Measurements from ENCODE around the gene DGCR2. TPM values are rescaled to one million over a fixed set of nuclear protein-coding genes. Genes with fewer than 3 reads are reported as not detected.

DGCR2 gene
- total RNA-seq, 1 experiment from 2014 or later: 29.3 TPM

DNA sequence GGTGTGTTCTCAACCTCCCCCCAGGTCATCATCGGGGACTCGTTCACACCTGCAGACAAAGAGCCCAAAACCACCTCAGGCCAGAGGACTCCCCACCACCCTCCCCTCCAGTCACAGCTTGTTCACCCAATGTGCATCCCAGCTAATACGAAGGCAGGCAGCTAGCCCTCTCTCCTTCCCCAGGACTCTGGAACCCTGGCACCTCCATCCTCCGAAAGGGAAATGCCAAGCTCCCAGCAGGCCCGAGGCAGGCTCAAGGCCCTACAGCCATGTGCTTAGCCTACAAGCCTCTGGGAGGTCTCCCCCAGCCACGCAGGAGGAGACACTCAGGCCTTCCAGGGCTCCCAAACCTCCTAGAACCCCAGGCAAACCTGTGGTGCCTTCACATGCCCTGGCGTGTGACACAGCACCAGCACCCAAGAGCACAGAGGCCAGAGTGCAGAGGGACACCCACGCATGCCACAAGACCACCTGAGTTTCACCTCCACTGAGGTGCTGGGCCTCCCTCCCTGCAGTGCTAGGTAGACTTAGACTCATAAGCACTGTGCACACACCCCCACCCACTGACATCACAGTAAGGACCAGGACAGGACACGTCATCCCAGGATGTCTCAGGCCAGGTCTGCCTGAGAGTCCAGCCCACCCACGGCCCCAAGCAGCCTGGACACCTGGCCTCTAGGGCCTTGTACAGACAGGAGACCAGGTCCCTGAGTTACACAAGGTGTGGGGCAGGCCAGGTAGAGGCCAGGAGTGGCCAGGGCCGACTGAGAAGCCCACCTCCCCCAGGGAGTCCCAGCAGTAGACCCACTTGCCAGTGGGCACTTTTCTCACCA, 15.4 kb upstream of the DGCR2 start:
- Histone ChIP-seq H3K27me3 (no peaks in the 10 kb centered on the region), H3K4me3 (no peak overlapping the region), H3K36me3 (peaks cover 30% of the 10 kb centered on the region), H3K9me3 (replicated peaks) (no peaks in the 10 kb centered on the region), H3K27ac (no peak overlapping the region), H3K4me1 (no peaks in the 10 kb centered on the region)
- DNase-seq: no peak

DNA sequence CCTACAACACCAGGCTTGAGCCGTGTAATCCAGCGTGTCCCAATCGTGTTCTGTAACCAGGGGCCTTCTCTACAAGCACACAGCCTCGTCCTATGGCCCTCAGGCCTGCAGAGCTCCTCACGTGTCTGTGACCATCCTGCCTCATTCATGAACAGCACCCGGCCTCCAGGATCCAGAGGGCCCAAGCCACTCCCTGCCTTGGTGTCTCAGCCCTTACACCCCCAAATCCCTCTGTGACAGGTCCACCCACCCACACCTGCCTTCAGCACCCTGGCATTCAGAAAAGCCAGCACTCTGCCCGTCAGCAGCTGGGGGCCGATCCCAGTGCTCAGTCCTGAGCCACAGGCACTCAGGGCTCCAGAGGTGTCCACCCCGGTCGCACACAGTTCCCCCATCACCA, 14.7 kb upstream of the DGCR2 start:
- Histone ChIP-seq H3K9me3 (replicated peaks) (no peaks in the 10 kb centered on the region), H3K4me1 (no peaks in the 10 kb centered on the region), H3K27me3 (no peaks in the 10 kb centered on the region), H3K27ac (no peak overlapping the region), H3K4me3 (no peak overlapping the region), H3K36me3 (peaks cover 30% of the 10 kb centered on the region)
- DNase-seq: no peak

DNA sequence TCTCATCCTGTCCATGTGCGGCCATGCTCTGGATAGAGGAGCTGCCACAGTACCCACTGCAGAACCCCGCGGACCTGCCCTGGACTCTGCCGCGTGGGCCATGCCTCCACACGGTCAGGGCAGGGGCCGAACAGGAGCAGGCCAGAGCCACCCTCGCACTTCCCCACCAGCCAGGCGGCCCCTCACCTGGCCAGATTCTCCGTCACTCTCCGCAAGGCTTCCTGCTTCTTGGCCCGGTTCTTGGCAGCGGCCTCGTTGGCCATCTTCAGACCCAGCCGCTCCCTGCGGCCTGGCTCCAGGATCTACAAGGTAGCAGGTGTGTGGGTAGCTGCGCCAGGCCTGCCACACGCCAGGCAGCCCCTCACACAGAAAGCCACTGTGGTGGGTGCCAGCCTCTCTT, 12.7 kb upstream of the DGCR2 start:
- no peak overlapping the region for H3K4me3 ChIP-seq
- H3K36me3 ChIP-seq: peaks cover 32% of the 10 kb centered on the region
- no peaks in the 10 kb centered on the region for H3K4me1 ChIP-seq
- H3K9me3 ChIP-seq (replicated peaks): no peaks in the 10 kb centered on the region
- no peaks in the 10 kb centered on the region for H3K27me3 ChIP-seq
- no peak for DNase-seq
- H3K27ac ChIP-seq: no peak overlapping the region

DNA sequence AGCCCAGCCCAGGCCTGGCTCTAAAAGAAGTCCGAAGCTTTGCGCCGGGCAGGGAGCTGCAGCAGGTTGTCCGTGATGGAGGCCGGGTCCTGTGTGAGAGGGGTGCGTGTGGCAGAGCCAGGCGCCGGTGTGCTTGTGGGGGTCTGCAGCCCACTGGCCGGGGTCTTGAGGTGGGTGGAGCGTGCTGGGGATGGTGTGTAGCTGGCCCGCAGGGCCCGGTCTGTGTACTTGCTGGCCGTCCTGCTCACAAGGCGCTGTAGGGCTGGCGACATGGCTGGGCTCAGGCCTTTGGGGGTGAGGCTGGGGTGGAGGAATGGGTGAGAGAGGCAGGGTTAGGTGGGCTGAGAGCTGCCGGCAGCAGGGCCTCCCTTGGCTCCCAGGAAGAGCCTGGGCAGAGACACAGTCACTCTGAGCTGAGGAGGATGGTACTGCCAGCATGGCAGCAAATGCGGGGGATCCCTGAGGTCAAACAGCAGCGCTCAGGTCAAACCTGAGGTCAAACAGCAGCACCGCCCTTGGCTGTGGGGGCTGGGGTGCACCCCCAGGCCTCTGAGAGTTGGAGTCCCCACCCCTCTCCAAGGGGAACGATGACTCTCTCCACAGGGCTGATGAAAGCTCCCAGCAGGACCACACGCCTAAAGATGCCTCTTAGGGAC, 12.1 kb upstream of the DGCR2 start:
- H3K9me3 ChIP-seq (replicated peaks): no peaks in the 10 kb centered on the region
- no peak overlapping the region for H3K27ac ChIP-seq
- no peaks in the 10 kb centered on the region for H3K27me3 ChIP-seq
- peaks cover 32% of the 10 kb centered on the region for H3K36me3 ChIP-seq
- no peak overlapping the region for H3K4me3 ChIP-seq
- no peaks in the 10 kb centered on the region for H3K4me1 ChIP-seq
- DNase-seq: no peak

DNA sequence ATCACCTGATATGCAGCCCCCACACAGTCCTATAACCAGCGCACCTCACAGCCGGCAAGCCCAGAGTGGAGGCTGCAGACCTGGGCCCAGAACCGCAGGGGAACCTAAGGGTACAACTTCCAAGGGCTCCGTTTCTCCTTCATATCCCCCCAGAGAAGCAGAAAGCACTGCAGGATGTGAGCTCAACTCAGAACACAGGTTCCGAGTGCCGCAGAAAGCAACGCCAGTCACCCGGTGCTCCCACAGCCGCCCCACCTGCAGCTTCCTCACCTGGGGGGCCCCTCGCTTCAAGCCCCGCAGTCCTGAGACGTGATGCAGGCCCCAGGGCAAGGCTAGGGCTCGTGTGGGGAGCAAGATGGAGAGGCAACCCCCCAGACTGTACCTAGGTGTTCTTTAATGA, 11.3 kb upstream of the DGCR2 start:
- DNase-seq: no peak

DNA sequence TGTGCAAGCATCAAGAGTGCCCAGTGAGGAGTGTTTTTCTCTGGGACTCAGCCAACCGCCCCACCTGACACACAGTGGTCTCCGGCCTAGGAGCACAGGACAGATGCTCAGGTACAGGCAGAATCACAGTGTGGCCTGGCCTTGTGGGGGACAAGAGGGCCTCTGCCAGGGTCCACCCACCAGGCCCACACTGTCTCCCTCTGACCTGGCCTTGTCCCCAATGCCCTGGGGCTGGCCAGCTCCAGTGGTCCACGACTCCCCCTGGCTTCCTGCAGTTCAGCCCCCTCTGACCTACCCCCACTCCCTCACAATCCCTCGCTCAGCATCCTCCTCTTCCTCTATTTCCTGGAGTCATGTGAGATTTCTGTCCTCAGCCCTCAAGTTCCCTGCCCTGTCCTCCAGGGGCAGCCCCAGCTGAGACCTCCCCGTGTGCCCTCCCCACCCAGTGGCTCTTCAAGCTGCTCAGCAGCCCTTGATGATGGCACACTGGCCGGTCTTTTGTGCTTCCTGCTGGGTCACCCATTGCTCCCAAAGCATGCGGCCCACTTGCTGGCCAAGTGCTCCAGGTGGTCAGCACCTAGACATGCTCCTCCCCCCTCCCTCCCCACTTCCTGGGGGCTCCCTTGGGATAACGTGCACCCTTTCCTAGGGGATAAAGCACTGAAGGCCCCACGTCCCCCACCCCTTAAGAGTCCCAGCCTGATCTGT, 10.6 kb upstream of the DGCR2 start:
- no peaks in the 10 kb centered on the region for H3K4me1 ChIP-seq
- H3K9me3 ChIP-seq (replicated peaks): no peaks in the 10 kb centered on the region
- DNase-seq: no peak
- H3K4me3 ChIP-seq: no peak overlapping the region
- peaks cover 26% of the 10 kb centered on the region for H3K36me3 ChIP-seq
- no peaks in the 10 kb centered on the region for H3K27me3 ChIP-seq
- H3K27ac ChIP-seq: no peak overlapping the region

More for the DNA sequence above, 11.3 kb upstream of the DGCR2 start:
- Histone ChIP-seq H3K27ac (no peak overlapping the region), H3K4me3 (no peak overlapping the region), H3K9me3 (replicated peaks) (no peaks in the 10 kb centered on the region), H3K4me1 (no peaks in the 10 kb centered on the region), H3K27me3 (no peaks in the 10 kb centered on the region), H3K36me3 (peaks cover 26% of the 10 kb centered on the region)

DNA sequence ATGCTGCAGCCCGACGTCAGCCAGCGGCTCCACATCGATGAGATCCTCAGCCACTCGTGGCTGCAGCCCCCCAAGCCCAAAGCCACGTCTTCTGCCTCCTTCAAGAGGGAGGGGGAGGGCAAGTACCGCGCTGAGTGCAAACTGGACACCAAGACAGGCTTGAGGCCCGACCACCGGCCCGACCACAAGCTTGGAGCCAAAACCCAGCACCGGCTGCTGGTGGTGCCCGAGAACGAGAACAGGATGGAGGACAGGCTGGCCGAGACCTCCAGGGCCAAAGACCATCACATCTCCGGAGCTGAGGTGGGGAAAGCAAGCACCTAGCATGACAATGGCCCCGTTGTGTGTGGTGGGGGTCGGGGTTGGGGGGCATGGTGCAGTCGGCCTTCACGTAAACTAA, 9.9 kb upstream of the DGCR2 start:
- Histone ChIP-seq H3K9me3 (replicated peaks) (no peaks in the 10 kb centered on the region), H3K36me3 (peaks cover 19% of the 10 kb centered on the region), H3K27me3 (no peaks in the 10 kb centered on the region), H3K27ac (no peak overlapping the region), H3K4me3 (no peak overlapping the region), H3K4me1 (no peaks in the 10 kb centered on the region)
- DNase-seq: no peak

DNA sequence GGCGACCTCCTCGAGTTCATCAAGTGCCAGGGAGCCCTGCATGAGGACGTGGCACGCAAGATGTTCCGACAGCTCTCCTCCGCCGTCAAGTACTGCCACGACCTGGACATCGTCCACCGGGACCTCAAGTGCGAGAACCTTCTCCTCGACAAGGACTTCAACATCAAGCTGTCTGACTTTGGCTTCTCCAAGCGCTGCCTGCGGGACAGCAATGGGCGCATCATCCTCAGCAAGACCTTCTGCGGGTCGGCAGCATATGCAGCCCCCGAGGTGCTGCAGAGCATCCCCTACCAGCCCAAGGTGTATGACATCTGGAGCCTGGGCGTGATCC, 9.4 kb upstream of the DGCR2 start:
- Histone ChIP-seq H3K9me3 (replicated peaks) (no peaks in the 10 kb centered on the region), H3K4me1 (no peaks in the 10 kb centered on the region), H3K27ac (no peak overlapping the region), H3K4me3 (no peak overlapping the region), H3K27me3 (no peaks in the 10 kb centered on the region), H3K36me3 (peaks cover 17% of the 10 kb centered on the region)
- no peak for DNase-seq

DNA sequence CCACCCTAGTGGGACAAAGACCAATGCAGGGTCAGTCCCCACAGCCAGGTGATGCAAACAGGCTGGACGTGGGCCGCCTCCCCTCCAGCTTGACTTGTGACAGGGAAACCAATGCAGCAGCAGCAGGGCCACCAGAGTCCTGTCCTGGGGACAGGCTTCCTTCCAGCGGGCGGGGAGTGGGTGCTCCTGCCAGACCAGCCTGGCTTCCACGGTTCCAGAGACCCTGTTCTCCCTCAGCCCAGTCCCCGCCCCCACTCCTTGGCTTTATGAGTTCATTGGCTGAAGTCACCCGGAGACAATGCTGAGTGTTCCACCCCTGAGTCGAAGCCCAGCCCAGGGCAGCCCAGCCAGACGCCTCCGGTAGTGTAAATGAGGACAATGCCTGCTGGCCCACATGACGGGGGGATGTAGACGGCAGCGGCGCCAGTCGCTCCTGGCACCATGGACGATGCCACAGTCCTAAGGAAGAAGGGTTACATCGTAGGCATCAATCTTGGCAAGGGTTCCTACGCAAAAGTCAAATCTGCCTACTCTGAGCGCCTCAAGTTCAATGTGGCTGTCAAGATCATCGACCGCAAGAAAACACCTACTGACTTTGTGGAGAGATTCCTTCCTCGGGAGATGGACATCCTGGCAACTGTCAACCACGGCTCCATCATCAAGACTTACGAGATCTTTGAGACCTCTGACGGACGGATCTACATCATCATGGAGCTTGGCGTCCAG, 8.9 kb upstream of the DGCR2 start, which contains the start of gene TSSK2:
Gene TSSK2 (plus strand): TSS at position 350 of the 726 bp plus-strand sequence. CDS start 92 bp downstream, at position 442.
- no peak for DNase-seq
- no peak within 1 kb of the TSS for H3K4me3 ChIP-seq
- H3K36me3 ChIP-seq: peaks cover 16% of the 10 kb centered on the region; the same call in 1 of the 2 replicates
- H3K9me3 ChIP-seq (replicated peaks): no peaks in the 10 kb centered on the region
- no peak within 1 kb of the TSS for H3K27ac ChIP-seq
- H3K27me3 ChIP-seq: no peaks in the 10 kb centered on the region
- no peaks in the 10 kb centered on the region for H3K4me1 ChIP-seq

DNA sequence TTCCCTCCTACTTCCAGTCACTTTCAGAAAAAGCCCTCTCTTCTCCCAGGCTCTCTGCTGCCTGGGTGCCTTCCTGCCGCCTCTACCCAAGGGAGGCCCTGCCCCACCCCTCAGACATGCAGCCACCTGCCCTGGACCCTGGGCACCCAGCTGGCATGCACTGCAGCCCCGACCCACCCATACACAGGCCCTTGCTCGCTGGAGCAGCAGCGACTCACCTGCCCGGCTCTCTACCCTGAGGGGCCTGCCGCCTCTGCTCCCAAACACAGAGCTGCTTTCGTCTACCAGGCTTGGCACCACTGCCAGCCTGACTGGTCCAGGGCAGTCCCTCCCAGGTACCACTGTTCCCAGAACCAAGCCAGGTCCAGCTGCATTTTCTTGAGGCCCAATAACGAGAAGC, 7.7 kb upstream of the DGCR2 start:
- DNase-seq: no peak
- H3K4me3 ChIP-seq: no peak overlapping the region
- no peaks in the 10 kb centered on the region for H3K4me1 ChIP-seq
- H3K9me3 ChIP-seq (replicated peaks): no peaks in the 10 kb centered on the region
- no peaks in the 10 kb centered on the region for H3K27me3 ChIP-seq
- no peak overlapping the region for H3K27ac ChIP-seq
- peaks cover 11% of the 10 kb centered on the region; the same call in 1 of the 2 replicates for H3K36me3 ChIP-seq

DNA sequence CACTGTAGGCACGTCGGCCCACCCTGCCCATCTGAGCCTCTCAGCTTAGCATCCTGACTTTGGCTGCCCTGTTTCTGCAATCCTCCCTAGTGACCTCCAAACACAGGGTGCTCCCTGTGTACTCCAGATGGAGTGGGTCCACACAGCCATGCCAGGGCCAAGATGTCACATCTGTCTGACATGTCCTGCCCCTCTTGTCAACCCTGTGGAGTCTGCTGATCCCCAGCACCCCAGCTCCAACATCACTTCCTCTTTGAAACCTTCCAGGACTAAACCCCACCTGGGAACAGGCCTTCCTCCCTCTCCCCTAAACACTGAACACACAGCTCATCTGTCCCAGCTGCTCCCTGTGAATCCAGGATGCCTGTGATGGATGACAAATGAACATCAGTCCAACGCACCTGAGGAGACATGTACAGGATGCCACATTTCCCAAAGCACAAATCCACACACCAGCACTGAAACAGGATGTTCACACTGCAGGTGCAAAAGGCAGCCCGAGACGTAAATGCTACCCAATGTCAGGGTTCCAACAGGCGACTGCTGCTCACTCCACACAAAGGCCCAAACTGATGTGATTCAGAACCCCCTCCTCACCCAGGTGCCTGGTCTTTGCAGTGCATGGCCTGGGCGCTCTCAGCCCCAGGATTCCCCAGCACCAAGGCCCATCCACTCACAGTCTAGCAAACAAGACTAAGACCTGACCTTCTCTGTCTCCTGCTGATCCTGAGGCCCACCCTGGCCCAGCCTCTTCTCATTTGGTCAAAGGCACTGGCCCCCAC, 6.9 kb upstream of the DGCR2 start:
- peaks cover 10% of the 10 kb centered on the region; the same call in 1 of the 2 replicates for H3K36me3 ChIP-seq
- no peak for DNase-seq
- H3K4me1 ChIP-seq: no peaks in the 10 kb centered on the region
- no peak overlapping the region for H3K27ac ChIP-seq
- H3K27me3 ChIP-seq: no peaks in the 10 kb centered on the region
- H3K4me3 ChIP-seq: no peak overlapping the region
- H3K9me3 ChIP-seq (replicated peaks): no peaks in the 10 kb centered on the region

DNA sequence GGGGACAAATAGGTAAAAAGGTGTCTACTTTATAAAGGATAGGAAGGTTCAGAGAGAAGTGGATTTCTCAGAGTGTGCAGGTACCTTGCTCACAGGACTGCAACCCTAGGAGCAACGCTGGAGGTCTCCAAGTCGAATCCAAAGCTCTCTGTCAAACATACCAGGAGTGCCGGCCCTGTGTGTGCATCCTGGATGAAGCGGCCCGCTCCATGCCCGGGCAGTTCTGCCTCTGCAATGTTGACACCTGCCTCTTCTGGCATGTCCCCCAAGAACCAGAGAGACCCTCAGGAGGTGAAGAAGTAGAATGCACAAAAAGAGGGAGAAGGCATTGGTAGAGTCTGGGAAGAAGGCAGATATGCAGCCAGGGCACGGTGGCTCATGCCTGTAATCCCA, 5.8 kb upstream of the DGCR2 start:
- Histone ChIP-seq H3K27me3 (no peaks in the 10 kb centered on the region), H3K27ac (no peak overlapping the region), H3K4me1 (no peaks in the 10 kb centered on the region), H3K9me3 (replicated peaks) (no peaks in the 10 kb centered on the region), H3K36me3 (0 out of 2 replicates have a peak, but pooled peaks cover 2% of the 10 kb centered on the region), H3K4me3 (no peak overlapping the region)
- DNase-seq: no peak

DNA sequence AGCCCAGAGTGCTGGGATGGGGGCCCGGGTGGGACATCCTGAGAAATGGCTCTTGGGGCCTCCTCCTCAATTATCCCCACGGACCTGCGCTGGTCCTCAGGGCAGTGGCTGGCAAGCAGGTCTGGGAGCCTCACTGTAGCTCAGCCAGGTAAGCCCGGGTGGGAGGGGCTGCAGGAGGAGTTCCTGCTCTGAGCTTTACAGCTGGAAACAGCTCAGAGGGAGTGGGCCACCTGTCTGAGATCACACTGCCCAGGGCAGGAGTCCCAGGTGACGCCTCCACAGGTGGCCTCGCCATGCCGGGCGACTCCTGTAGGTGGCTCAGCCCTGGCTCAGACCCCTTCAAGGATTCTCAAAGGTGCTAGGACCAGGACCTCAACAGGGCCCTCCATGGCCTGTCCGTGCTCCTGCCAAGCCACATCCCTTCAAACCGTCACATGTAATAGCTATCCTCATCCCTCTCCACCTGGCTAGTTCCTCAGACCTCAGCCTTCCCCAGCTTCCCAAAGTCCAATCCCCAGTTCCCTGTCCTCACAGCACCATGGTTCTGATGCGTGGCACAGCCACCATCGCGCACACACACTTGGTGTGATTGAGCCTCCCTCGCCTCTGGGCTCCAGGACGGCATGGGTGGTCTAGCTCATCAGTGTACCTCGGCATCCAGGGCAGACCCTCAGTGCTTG, 5.3 kb upstream of the DGCR2 start:
- DNase-seq: no peak
- 0 out of 2 replicates have a peak, but pooled peaks cover 2% of the 10 kb centered on the region for H3K36me3 ChIP-seq
- no peaks in the 10 kb centered on the region for H3K27me3 ChIP-seq
- no peaks in the 10 kb centered on the region for H3K4me1 ChIP-seq
- H3K4me3 ChIP-seq: no peak overlapping the region
- H3K27ac ChIP-seq: no peak overlapping the region
- H3K9me3 ChIP-seq (replicated peaks): no peaks in the 10 kb centered on the region

Measured in SJCRH30 (cell line).